GM12878 (cell line): ENCODE results near the gene NAA20.

Experiments used
- BHLHE40 ChIP-seq, 2 experiments: fragments of 450-650 bp in 1 of 2; IDR thresholded peaks; 2 replicates each; pipeline ENCODE4 v1.6.1; 2011 to 2017; ENCODE audit warnings: low read depth in 2 of 2, borderline replicate concordance in 1 of 2, improper control_type of control experiment in 1 of 2, low read length in 1 of 2, mild to moderate bottlenecking in 1 of 2
- EED ChIP-seq: sonication (generic); IDR thresholded peaks from 2 replicates; pipeline ENCODE4 v1.6.1; 2016; ENCODE audit warnings: antibody characterized with exemption, low read depth
- NRF1 ChIP-seq: conservative IDR thresholded peaks from 2 replicates; pipeline ENCODE4 v1.6.1; 2011; ENCODE audit warnings: mild to moderate bottlenecking, low read depth, low read length, improper control_type of control experiment
- RCOR1 ChIP-seq: conservative IDR thresholded peaks from 2 replicates; pipeline ENCODE4 v1.6.1; 2012; ENCODE audit warnings: low read depth, low read length, improper control_type of control experiment
- SMAD1 ChIP-seq: fragments of 450-650 bp; IDR thresholded peaks from 2 replicates; pipeline ENCODE4 v1.6.1; 2018; ENCODE audit warnings: mild to moderate bottlenecking, low read depth; ENCODE audit not compliant: partially characterized antibody
- YBX1 ChIP-seq: fragments of 450-650 bp; IDR thresholded peaks from 2 replicates; pipeline ENCODE4 v1.6.1; 2016; ENCODE audit warnings: antibody characterized with exemption
- ZNF207 ChIP-seq: fragments of 450-650 bp; IDR thresholded peaks from 2 replicates; pipeline ENCODE4 v1.6.1; 2014; ENCODE audit warnings: antibody characterized with exemption, mild to moderate bottlenecking, borderline replicate concordance
- TF ChIP-seq, protein P1 (sequence below), 3 experiments: IDR thresholded peaks in 2 of 3; conservative IDR thresholded peaks in 1 of 3; 2 replicates each; pipeline ENCODE4 v1.5.1; 2011; ENCODE audit warnings: low read depth in 3 of 3, low read length in 3 of 3, mild to moderate bottlenecking in 3 of 3, control low read depth in 2 of 3, moderate library complexity in 2 of 3, inconsistent platforms in 1 of 3, mixed read lengths in 1 of 3; ENCODE audit not compliant: control insufficient read depth in 2 of 3, insufficient read depth in 1 of 3; ENCODE audit errors: extremely low read depth in 1 of 3

DNA sequence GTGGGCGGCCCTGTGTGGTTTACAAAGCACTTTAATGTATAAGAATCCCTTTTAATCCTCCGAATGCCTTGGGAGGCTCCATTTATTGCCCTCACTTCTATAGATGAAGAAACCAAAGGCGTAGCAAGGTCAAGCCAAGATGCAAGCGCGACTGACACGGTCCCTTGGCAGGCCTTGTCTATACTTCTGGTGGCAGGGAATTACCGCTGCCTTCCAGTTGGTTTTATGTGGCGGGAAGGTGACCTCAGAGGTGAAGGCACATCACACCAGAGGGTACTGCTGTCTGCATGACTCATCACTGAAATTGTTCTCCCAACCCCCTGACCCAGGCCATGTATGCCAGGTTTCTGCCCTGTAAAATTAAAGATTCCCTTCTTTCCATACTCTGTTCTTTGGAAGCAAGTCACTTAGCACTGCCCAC, 36.1 kb upstream of the NAA20 start:
- TF ChIP-seq, protein P1, sequence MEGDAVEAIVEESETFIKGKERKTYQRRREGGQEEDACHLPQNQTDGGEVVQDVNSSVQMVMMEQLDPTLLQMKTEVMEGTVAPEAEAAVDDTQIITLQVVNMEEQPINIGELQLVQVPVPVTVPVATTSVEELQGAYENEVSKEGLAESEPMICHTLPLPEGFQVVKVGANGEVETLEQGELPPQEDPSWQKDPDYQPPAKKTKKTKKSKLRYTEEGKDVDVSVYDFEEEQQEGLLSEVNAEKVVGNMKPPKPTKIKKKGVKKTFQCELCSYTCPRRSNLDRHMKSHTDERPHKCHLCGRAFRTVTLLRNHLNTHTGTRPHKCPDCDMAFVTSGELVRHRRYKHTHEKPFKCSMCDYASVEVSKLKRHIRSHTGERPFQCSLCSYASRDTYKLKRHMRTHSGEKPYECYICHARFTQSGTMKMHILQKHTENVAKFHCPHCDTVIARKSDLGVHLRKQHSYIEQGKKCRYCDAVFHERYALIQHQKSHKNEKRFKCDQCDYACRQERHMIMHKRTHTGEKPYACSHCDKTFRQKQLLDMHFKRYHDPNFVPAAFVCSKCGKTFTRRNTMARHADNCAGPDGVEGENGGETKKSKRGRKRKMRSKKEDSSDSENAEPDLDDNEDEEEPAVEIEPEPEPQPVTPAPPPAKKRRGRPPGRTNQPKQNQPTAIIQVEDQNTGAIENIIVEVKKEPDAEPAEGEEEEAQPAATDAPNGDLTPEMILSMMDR (IDR thresholded peaks at IDR 0.05 in 2 of 3, conservative IDR thresholded peaks at IDR 0.05 in 1 of 3; ENCODE audit: control insufficient read depth in 2 of 3, extremely low read depth in 1 of 3, insufficient read depth in 1 of 3, low read depth in 3 of 3, low read length in 3 of 3) = no peak
- TF ChIP-seq RCOR1 (no peak), NRF1 (no peak), ZNF207 (no peak), EED (peak; percentile 42; the same call in 1 of the 2 replicates), YBX1 (no peak), BHLHE40 (IDR thresholded peaks at IDR 0.05; ENCODE audit: borderline replicate concordance in 1 of 2, low read depth in 2 of 2, low read length in 1 of 2) (no peak), SMAD1 (no peak)
